WERI-Rb-1 (cell line): ENCODE data around the gene HABP4.

Experiments
- DNase-seq: peaks from one replicate; pipeline ENCODE4 v3.0.0-alpha.2; 2020
- H3K27ac ChIP-seq: fragments of 250-450 bp; sonication (Bioruptor Pico); 2 replicates; pipeline ENCODE4 v1.5.1; 2020; ENCODE audit warnings: mild to moderate bottlenecking, moderate library complexity
- H3K27me3 ChIP-seq: fragments of 250-450 bp; sonication (Bioruptor Pico); 2 replicates; pipeline ENCODE4 v1.5.1; 2021; ENCODE audit warnings: mild to moderate bottlenecking, low read depth, moderate library complexity; ENCODE audit not compliant: insufficient read depth, severe bottlenecking
- H3K36me3 ChIP-seq: fragments of 250-450 bp; sonication (Bioruptor Pico); 2 replicates; pipeline ENCODE4 v1.5.1; 2020; ENCODE audit warnings: mild to moderate bottlenecking, moderate library complexity
- H3K4me3 ChIP-seq: 2 replicates; pipeline ENCODE4 v1.5.1; 2011; ENCODE audit warnings: low read depth, mild to moderate bottlenecking, control low read depth, low read length
- H3K9me3 ChIP-seq: fragments of 250-450 bp; sonication (Bioruptor Pico); 2 replicates; pipeline ENCODE4 v1.5.1; 2021; ENCODE audit warnings: mild to moderate bottlenecking, moderate library complexity; ENCODE audit not compliant: severe bottlenecking
- CTCF ChIP-seq: IDR thresholded peaks from 2 replicates; pipeline ENCODE4 v1.5.1; 2011; ENCODE audit warnings: low read depth, mild to moderate bottlenecking, control low read depth, inconsistent platforms, low read length

Gene HABP4

GRCh38 chr9:96508227-96508940 lies 58.4 kb downstream of the HABP4 start:
- no peak for TF ChIP-seq CTCF

GRCh38 chr9:96509026-96509425 lies 59.1 kb downstream of the HABP4 start:
- H3K27me3 ChIP-seq = no peaks in the 10 kb centered on the region
- DNase-seq = no peak
- H3K9me3 ChIP-seq = no peaks in the 10 kb centered on the region
- no peak for TF ChIP-seq CTCF
- H3K4me3 ChIP-seq = no peak overlapping the region
- H3K27ac ChIP-seq = no peak overlapping the region
- peaks cover 4% of the 10 kb centered on the region; the same call in 1 of the 2 replicates for H3K36me3 ChIP-seq

More at GRCh38 chr9:96508227-96508940, 58.4 kb downstream of the HABP4 start:
- Histone ChIP-seq H3K27me3 (no peaks in the 10 kb centered on the region), H3K4me3 (no peak overlapping the region), H3K27ac (no peak overlapping the region), H3K36me3 (0 out of 2 replicates have a peak, but pooled peaks cover under 1% of the 10 kb centered on the region), H3K9me3 (no peaks in the 10 kb centered on the region)
- DNase-seq = no peak

GRCh38 chr9:96509848-96510247 lies 59.9 kb downstream of the HABP4 start:
- H3K9me3 ChIP-seq = no peaks in the 10 kb centered on the region
- peaks cover 10% of the 10 kb centered on the region for H3K36me3 ChIP-seq
- DNase-seq = no peak
- TF ChIP-seq CTCF = no peak
- no peaks in the 10 kb centered on the region for H3K27me3 ChIP-seq
- H3K4me3 ChIP-seq = no peak overlapping the region
- no peak overlapping the region for H3K27ac ChIP-seq

- Histone ChIP-seq H3K27ac (no peak overlapping the region), H3K9me3 (no peaks in the 10 kb centered on the region), H3K27me3 (no peaks in the 10 kb centered on the region), H3K4me3 (no peak overlapping the region), H3K36me3 (peaks cover 10% of the 10 kb centered on the region)
- TF ChIP-seq CTCF = no peak
- DNase-seq = no peak
Observed at GRCh38 chr9:96510258-96510657, 60.3 kb downstream of the HABP4 start.

- Histone ChIP-seq H3K36me3 (peaks cover 10% of the 10 kb centered on the region), H3K9me3 (no peaks in the 10 kb centered on the region), H3K4me3 (no peak overlapping the region), H3K27me3 (no peaks in the 10 kb centered on the region), H3K27ac (no peak overlapping the region)
- DNase-seq = no peak
- no peak for TF ChIP-seq CTCF
Observed at GRCh38 chr9:96512240-96512639, 62.3 kb downstream of the HABP4 start.

GRCh38 chr9:96513622-96514021 lies 63.7 kb downstream of the HABP4 start:
- Histone ChIP-seq H3K9me3 (no peaks in the 10 kb centered on the region), H3K4me3 (no peak overlapping the region), H3K36me3 (peaks cover 11% of the 10 kb centered on the region), H3K27ac (no peak overlapping the region), H3K27me3 (no peaks in the 10 kb centered on the region)
- no peak for DNase-seq
- no peak for TF ChIP-seq CTCF
